Left lung (tissue), 10 donors: Measurements from ENCODE around the gene CEP68. TPM values are rescaled to one million over a fixed set of nuclear protein-coding genes. Genes with fewer than 3 reads are reported as not detected.

Experiments
- ATAC-seq: fragments of 200-7000 bp; cut with Tn5 transposase; one replicate; pipeline ENCODE4 v1.9.1; 2020; ENCODE audit warnings: moderate library complexity
- DNase-seq, 4 donors: peaks; one replicate each; pipeline ENCODE4 v3.0.0-alpha.2; 2013 to 2020
- H3K27ac ChIP-seq, 2 donors: fragments of 200-600 bp; sonication (generic) in 1 of 2; one replicate each; pipeline versions ENCODE4 v1.5.0 to v1.8.0; 2020 to 2021
- H3K27me3 ChIP-seq, 2 donors: fragments of 200-600 bp; sonication (generic) in 1 of 2; one replicate each; pipeline versions ENCODE4 v1.5.0 to v1.8.0; 2020 to 2021
- H3K36me3 ChIP-seq, 2 donors: fragments of 200-600 bp; sonication (generic) in 1 of 2; one replicate each; pipeline versions ENCODE4 v1.5.0 to v1.8.0; 2020 to 2021
- H3K4me1 ChIP-seq, 2 donors: fragments of 200-600 bp; one replicate each; pipeline ENCODE4 v1.8.0; 2021
- H3K4me3 ChIP-seq, 2 donors: fragments of 200-600 bp; sonication (generic) in 1 of 2; one replicate each; pipeline versions ENCODE4 v1.5.0 to v1.8.0; 2020 to 2021; ENCODE audit warnings: mild to moderate bottlenecking in 1 of 2
- H3K9me3 ChIP-seq, 2 donors: fragments of 200-600 bp; sonication (generic) in 1 of 2; one replicate each; pipeline versions ENCODE4 v1.5.0 to v1.8.0; 2020 to 2021
- intact Hi-C, 2 donors: fragments of 100-400 bp; cut with DNase I; formaldehyde crosslinking; loops; one replicate each; pipeline versions ENCODE4 v1.11.2 to v1.14.2; 2022
- polyA plus RNA-seq, 6 donors: library from polyadenylated mRNA; unstranded; fragments of 120-200 nt; gene quantifications; one replicate each; pipeline ENCODE4 v1.2.1, GENCODE V29; 2013; ENCODE audit not compliant: insufficient read length in 6 of 6
- total RNA-seq, 2 donors: library from RNA; stranded (reverse); fragmentation: NEBNext Ultra II Directional; extraction: Animal tissue kit (Norgen Biotek cat#: 25700); gene quantifications; one replicate each; pipeline ENCODE4 v1.2.1, GENCODE V29; 2021
- TF ChIP-seq, protein P1 (sequence below), 2 donors: fragments of 200-600 bp; sonication (generic) in 1 of 2; IDR thresholded peaks; one replicate each; pipeline versions ENCODE4 v1.5.0 to v1.8.0; 2021; ENCODE audit warnings: antibody characterized with exemption in 2 of 2
- donor health status: DM: no; HTN: yes; CAD: no.
- donor health status: DM: no; HTN: no; CAD: no.

Gene CEP68
- total and polyA plus RNA-seq, 8 donors = 7.9 to 32.4 (median 30.2) TPM

DNA sequence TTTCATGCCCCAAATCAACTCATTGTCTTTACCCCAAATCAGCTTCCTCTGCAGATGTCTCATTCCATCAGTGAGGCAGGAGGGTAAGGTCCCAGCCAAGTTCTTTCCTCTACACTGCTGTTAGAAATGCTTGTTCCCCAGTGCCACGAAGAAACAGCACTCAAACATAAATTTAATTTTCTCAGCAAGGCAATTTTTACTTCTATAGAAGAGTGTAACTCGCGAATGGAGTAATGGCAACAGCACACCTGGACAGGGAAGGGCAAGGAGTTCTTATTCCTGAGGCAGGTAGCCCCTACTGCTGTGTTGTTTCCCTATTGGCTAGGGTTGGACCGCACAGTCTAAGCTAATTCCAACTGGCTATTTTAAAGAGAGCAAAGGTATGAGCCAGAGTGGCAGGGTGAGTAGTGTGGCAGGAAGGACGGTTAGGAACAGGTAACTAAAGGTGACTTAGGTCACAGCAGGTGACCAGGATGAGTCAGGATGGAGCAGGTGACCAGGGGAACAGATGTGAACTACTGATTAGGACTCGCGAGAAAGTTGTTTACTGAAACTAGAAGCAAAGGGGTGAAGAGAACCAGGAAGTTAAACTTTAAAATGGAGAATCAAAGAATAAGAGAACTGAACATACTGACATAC is 12.0 kb upstream of the CEP68 start:
- Histone ChIP-seq H3K4me3 (no peak overlapping the region), H3K27me3 (no peaks in the 10 kb centered on the region), H3K27ac (no peak overlapping the region), H3K36me3 (no peaks in the 10 kb centered on the region), H3K9me3 (peaks cover 0 to 19% of the 10 kb centered on the region in 2 donors), H3K4me1 (peaks cover 0 to 7% of the 10 kb centered on the region in 2 donors)
- DNase-seq (no peak), ATAC-seq (no peak)
- TF ChIP-seq, protein P1, sequence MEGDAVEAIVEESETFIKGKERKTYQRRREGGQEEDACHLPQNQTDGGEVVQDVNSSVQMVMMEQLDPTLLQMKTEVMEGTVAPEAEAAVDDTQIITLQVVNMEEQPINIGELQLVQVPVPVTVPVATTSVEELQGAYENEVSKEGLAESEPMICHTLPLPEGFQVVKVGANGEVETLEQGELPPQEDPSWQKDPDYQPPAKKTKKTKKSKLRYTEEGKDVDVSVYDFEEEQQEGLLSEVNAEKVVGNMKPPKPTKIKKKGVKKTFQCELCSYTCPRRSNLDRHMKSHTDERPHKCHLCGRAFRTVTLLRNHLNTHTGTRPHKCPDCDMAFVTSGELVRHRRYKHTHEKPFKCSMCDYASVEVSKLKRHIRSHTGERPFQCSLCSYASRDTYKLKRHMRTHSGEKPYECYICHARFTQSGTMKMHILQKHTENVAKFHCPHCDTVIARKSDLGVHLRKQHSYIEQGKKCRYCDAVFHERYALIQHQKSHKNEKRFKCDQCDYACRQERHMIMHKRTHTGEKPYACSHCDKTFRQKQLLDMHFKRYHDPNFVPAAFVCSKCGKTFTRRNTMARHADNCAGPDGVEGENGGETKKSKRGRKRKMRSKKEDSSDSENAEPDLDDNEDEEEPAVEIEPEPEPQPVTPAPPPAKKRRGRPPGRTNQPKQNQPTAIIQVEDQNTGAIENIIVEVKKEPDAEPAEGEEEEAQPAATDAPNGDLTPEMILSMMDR (IDR thresholded peaks at IDR 0.05) = no peak
- intact Hi-C loops = loop anchor here in 1 of 2 donors (5.0 kb wide), 1 partner anchor 127 kb away; no protein-coding TSS in a partner anchor

DNA sequence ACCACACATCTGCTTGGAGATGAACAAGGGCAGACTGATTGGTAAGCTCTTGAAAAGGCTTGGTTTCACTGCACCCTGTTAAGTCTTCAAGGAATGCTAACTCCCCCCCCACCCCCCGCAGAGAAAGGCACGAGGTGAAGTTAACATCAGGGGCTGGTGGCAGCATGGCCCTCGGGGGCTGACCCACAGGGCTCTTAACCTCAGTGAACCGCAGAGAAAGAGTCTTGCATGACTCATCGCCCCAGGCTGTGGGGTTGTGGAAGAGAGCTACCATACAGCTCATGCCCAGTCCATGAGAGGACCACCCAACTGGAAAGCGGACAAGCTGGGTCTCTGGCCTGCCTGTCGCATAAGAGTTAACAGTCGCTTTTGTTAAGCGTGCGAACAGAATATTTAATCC is 10.6 kb upstream of the CEP68 start:
- H3K27ac ChIP-seq = no peak overlapping the region
- ATAC-seq = no peak
- peaks cover 0 to 19% of the 10 kb centered on the region in 2 donors for H3K9me3 ChIP-seq
- H3K27me3 ChIP-seq = no peaks in the 10 kb centered on the region
- TF ChIP-seq, protein P1 (IDR thresholded peaks at IDR 0.05) = no peak
- H3K4me3 ChIP-seq = no peak overlapping the region
- no peaks in the 10 kb centered on the region for H3K36me3 ChIP-seq
- no peak for DNase-seq
- intact Hi-C loops = no loop called here
- peaks cover 0 to 3% of the 10 kb centered on the region in 2 donors for H3K4me1 ChIP-seq

DNA sequence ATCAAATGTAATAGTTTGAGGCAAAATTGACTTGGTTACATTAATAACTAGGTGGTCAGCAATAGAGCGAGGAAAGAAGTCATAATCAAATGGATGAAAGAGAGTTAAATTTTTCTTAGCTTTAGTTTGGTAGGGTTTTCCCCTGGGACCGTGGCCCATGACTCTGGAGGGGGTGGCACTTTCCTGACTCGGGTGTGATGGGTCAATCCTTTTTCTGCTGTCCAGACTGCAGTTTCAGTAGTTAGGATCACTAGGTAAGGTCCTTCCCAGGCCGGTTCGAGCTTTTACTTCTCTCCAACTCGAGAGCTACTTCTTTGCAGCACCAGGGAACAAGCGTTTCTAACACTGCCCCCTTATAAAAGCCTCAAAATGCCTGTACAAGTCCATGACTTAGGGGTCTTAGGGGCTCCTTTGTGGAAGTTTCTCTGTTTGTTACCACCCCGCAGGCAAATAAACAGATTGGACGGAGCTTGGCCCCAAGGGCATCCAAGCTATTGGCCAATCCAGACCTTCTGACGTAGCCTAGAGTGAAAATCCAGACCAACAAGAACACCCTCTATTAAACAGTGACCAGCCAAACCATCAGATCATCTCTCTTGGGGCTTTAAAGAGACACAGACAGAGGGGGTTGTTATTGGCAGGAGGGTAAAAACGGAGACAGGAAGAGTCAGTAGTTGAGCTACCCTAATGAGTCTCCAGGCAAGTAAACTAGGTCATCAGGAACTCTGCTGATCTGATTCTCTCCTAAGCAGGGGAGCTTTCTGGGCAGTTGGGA is 9.4 kb upstream of the CEP68 start:
- Histone ChIP-seq H3K27ac (no peak overlapping the region), H3K4me1 (no peaks in the 10 kb centered on the region), H3K4me3 (no peak overlapping the region), H3K36me3 (no peaks in the 10 kb centered on the region), H3K27me3 (no peaks in the 10 kb centered on the region), H3K9me3 (peaks cover 0 to 19% of the 10 kb centered on the region in 2 donors)
- ATAC-seq (no peak), DNase-seq (no peak)
- intact Hi-C loops = no loop called here
- TF ChIP-seq, protein P1 (IDR thresholded peaks at IDR 0.05) = no peak

DNA sequence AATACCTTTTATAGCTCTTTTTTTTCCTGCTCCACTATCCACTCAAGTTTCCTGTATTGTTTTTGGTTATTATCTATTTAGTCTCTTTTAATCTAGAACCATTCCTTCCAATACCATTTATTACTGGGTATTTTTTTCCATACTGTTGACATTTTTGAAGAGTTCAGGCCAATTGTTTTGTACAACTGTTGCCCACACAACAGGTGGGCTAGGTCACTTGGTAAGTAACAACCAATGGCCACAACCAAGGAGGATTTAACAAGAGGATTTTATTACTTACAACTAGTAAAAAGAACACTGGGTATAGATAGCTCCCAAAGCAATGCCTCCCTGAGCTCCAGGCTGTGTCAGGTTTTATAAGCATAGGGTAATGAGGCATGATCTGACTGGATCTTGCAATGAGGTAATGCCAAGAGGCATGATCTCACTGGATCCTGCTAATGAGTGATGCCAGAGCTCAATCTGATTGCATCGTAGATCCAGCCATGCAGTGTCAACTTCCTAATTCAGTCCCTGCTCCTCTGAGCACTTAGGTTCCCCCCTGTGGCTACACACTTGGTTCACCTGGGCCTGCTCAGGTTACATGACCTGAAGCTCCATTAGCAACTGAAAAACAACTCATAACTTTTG is 7.1 kb upstream of the CEP68 start:
- Histone ChIP-seq H3K4me1 (peaks cover 0 to 12% of the 10 kb centered on the region in 2 donors), H3K27ac (no peak overlapping the region), H3K9me3 (peaks cover 0 to 9% of the 10 kb centered on the region in 2 donors), H3K4me3 (no peak overlapping the region), H3K27me3 (no peaks in the 10 kb centered on the region), H3K36me3 (no peaks in the 10 kb centered on the region)
- DNase-seq (no peak), ATAC-seq (no peak)
- TF ChIP-seq, protein P1 (IDR thresholded peaks at IDR 0.05) = no peak
- intact Hi-C loops = no loop called here

DNA sequence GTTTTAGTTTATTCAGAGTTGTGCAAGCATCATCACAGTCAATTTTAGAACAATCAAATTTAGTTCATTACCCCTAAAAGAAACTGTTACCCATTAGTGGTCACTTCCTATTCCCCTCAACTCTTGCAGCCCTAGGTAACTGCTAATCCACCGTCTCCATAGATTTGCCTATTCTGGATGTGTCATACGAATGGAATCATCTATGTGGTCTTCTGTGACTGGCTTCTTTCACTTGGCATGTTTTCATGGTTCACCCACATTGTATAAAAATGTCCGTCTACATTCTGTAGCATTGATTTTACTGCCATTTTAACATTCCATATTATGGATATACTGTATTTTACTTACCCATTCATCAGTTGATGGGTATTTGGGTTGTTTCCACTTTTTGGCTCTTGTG is 5.3 kb upstream of the CEP68 start:
- H3K27ac ChIP-seq = no peak overlapping the region
- TF ChIP-seq, protein P1 (IDR thresholded peaks at IDR 0.05) = no peak
- H3K36me3 ChIP-seq = no peaks in the 10 kb centered on the region
- H3K9me3 ChIP-seq = no peaks in the 10 kb centered on the region
- H3K27me3 ChIP-seq = no peaks in the 10 kb centered on the region
- no peak for ATAC-seq
- H3K4me1 ChIP-seq = peaks cover 0 to 20% of the 10 kb centered on the region in 2 donors
- H3K4me3 ChIP-seq = no peak overlapping the region
- DNase-seq = no peak
- intact Hi-C loops = no loop called here
